RKO (cell line): ENCODE measurements around the gene PPP1R13B.
"Not testable (repeated sequence)": the region's sequence is repeated elsewhere in the genome, so short reads cannot be mapped to it uniquely, and the experiment has no call there.

Experiments
- DNase-seq: peaks from one replicate; pipeline ENCODE4 v3.0.0-alpha.2; 2016; ENCODE audit warnings: low spot score

The PPP1R13B gene

DNA sequence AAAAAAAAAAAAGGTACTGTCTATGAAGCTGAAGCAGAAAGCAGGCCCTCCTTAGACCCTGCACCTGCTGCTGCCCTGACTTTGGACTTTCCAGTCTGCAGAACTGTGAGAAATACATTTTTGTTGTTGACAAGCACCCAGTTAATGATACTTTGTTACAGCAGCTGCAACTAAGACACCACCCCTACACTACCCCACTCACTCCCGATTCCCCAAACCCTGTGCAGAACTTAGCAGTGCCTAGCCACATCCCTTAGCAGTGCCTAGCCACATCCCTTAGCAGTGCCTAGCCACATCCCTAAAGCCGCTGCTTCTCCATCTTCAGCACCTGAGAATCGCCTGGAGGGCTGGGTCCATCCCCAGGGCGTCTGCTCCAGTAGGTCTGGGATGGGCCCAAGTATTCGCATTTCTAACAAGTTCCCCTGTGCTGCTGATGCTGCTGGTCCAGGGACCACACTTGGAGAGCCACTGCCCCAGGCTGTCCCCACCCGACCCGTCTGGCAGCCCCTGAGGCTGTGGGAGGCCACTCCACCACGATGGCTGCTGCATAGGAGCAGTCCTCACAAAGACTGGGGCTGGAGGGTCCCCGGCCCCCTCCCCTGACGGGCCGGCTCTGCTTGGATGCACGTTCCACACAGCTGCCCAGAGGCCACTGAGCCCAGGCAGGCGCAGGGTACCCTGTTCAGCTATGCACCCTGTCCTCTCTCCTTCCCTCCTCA, 10.8 kb upstream of the PPP1R13B start:
- no peak for DNase-seq

DNA sequence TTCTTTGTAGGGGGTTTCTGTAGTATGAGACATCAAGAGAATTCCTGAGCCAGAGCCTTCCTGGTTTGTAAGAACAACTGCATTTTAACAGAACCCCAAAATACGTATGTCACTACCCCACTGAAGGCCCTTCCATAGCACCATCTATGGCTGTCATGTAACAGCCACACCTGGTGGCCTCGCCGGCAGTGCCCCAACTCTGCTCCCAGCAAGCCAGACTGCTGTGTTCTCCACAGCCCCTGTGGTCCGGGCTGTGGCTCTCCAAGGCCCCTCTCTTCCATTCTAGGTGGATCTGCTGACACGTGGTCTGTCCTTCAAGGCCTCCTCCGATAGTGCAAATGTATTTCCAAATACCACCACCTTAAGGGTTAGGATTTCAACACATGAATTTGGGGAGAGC, 9.9 kb upstream of the PPP1R13B start:
- no peak for DNase-seq

DNA sequence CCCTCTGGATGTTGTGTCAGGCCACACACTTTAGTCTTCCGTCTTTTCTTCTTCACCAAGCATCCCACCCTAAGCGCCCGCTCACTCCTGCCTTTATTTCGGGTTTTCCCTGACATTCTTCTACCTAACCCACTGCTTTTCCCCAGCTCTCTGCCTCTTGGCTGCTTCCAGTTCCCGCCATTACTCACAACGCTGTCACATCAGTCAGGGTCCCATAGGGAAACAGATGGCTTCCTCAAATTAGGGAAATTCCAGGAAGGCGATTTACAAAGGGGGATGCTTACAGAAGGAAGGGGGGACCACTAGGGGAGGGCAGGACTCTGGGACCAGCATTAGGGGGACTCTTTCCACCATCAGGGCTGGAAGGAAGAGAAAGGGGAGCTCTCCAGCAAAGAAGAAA, 9.2 kb upstream of the PPP1R13B start:
- no peak for DNase-seq

DNA sequence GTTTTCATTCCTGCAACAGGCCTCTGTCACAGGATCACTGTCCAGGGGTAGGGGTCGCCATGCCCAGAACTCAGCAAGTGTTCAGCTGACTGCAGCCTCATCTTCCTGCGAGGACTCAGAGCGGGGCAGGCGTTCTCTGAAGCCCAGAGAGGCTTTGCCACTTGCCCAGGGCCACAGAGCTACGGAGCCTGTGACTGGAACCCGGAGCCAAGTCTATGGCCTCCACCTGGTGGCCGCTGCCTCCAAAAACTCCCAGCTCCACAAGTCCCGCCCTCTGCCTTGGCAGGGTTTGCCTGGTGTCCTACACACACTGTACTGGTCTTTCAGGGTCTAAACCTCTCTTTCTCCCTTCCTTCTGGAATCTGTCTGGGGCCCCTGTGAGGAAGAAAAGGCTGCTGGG, 8.7 kb upstream of the PPP1R13B start:
- no peak for DNase-seq

DNA sequence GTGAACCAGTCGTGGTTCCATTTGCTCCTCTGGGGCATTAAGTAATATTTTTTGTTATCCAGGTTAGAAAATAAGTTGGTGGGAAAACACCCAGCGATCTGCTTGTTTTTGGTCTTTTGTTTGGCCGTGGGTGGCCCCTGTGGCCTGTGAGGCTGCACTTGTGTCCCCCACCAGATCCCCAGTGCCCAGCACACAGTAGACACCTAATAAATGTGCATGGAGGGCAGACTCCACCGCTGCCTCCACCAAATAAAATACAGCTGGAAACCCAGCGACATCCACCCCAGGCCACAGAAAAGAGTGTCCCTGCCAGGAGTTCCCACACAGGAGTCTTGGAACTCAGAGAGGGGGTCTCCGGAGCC, 8.3 kb upstream of the PPP1R13B start:
- no peak for DNase-seq

DNA sequence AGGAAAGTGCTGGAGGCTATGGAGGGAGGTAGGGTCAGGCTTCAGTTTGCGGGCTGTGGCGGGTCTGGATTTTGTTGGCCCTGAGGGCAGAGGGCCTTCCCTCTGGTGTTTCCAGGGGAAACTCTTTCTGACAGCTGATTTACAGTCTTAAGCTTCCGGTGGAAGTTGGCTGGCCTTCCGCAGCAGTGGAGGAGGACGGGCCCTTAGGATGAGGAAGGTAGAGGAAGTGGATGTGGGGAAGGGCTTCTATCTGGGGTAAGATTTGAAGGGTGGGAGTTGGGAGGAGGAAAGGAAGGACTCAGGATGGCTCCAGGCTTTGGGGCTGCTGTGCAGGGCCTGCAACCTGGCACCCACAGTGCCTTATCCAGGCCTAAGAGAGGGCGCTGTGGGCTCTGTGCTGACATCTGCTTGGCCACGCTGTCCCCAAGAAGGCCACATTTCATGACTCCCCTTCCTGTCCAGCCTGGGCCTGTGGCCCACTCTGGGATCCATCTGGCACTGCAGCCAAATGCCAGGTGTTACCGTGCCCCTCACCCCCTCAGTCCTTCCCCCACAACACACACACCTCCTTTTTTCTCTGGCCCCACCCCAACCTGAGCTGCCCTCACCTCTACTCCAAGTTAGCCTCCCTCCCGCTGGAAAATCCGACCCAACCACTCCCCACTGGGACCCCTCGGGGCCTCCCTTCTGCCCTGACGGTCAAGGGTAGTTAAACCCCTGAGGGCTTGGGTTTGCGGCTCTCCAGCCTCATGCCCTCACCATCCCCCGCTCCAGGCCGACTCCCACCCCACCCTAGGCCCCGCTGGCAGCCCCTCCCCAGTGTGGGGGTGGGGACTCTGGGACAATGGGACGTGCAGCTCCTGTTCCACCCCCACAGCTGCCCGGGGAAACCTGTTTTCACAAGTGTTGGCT, 7.7 kb upstream of the PPP1R13B start:
- no peak for DNase-seq

DNA sequence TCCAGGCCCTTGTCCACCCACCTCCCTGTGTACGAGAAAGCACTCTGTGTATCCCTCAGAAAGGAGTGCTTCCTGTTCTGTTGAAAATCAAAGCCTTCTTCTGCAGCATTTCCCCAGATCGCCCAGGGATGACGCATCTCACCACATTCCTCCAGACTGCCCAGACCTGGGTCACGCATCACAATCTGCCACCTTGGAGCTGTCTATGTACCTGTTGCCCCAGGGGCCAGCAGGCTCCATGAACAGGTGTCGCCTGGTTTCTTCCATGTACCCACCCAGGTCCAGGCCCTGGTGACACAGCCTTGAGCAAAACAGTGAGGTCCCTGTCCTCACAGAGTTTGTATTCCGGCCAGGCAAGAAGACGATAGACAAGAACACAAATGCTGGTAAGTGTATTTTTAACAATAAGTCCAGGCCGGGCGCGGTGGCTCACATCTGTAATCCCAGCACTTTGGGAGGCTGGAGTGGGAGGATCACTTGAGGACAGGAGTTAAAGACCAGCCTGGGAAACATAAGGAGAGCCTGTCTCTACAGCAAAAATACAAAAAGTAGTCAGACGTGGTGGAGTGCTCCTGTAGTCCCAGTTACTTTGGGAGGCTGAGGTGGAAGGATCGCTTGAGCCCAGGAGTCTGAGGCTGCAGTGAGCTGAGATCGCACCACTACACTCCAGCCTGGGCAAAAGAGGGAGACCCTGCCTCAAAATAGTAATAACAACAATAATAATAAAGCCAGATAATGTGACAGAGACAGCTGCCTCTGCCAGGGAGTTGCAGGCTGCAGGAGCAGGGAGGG, 6.8 kb upstream of the PPP1R13B start:
- DNase-seq, result no peak

DNA sequence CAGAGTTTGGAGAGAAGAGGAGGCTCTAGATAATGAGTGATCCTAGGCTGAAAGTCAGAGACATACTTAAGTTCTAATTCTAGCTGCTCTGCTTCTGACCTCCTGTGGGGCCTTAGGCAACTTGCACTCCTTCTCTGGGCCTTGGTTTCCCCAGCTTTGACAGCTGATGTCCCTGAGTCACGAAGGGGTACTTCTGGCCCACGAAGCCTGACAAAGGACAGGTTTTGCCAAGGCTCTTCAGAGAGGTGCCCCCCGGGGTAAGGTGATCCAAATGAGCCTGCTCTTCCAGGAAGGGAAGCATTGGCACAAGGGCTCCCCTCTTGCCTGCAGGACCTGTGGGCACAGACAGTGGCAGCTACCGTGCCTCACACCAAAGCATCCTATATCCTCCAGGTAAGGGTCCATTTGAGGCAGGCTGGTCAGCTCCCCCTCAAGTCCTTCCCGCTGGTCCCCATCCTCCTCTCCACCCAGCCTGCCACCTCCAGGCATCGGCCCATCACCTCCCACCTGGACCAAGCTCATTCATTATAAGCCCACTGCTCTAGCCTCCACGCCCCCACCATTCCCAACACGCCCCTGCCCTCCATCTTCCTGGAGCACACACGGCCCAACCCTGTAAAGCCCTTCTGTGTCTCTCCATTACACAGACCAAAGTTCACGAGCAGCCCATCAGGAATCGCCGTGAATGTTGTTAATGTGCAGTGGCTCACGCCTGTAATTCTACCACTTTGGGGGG, 1.9 kb upstream of the PPP1R13B start:
- DNase-seq, result no peak

DNA sequence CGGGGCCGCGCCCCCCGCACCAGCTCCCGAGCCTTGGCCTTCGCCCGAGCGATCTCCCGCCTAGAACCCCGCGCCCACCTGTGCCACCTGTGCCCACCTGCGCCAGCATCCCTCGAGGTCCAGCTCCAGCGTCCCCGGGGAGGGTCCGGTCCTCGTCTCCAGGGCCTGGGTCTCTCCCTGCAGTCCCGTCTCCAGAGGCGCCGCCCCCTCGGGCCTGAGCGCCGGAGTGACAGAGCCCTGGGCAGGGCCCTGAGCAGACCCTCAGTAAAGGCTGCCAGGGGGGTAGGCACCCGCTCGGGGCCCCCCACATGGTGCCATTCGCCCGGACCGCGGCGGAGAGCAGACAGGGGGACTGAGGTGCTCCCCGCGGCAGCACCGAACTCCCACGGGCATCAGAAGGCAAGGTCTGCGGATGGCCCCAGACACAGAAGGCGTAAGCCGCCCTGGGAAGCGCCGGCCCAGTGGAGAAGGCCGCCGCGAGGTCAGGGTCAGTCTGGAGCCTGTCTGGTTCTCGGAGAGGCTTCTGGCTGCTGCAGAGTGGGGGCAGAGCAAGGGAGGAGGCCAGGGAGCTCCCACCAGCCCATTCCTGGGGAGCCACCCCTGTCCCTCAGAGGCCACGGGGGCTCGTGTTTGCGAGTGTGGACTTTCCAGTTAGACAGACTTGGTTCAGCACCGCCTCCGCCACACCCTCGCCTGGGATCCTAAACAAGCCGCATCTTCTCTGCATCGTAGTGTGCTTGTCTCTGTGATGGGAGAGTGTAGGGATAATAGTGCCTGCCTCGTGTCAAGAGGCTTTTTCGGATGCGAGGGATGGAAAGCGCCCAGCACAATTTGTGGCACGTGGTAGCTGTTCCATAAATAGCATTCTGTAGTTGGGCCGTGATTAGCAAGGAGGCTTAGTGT, 1.1 kb upstream of the PPP1R13B start:
- no peak for DNase-seq

DNA sequence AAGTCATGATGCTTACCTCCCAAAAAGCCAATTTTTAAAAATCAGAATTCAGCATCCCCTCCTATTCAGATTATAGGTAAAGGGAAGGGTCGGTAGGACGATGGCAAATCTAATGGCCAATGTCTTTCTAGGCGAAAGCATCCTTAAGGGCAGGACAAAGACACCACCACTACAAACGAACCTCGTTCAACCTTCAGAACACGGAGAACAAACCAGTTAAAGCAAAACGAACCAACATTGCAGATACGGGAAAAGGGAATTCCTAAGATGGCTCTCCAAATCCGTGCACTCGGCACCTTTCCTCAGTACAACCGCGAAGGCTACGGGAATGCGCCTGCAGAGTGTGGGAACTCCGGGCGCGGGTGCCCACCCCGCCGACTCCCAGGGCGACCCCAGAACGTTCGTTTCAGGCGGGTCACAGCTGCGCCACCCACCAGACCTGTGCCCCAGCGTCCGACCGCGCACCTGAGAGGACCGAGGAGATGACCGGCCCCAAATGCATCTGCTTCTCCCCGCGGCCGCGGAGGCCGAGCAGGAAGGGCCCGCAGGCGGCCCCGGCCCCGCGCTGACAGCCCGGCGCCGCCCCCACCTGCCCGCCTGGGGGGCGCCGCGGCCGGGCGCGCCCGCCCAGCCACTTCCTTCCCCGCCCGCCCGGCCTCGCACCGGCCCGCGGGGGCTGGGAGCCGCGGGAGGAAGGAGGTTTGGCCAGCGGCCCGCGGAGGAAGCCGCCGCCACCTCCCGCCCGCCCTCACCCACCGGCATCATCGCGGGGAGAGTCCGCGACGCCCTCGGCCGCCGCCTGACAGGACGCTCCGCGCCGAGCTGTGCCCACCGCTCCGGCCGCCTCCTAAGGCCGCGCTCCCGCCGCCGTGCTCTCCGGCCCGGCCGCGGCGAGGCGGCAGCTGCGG, 578 bp downstream of the PPP1R13B start:
- peak; percentile 41 for DNase-seq

DNA sequence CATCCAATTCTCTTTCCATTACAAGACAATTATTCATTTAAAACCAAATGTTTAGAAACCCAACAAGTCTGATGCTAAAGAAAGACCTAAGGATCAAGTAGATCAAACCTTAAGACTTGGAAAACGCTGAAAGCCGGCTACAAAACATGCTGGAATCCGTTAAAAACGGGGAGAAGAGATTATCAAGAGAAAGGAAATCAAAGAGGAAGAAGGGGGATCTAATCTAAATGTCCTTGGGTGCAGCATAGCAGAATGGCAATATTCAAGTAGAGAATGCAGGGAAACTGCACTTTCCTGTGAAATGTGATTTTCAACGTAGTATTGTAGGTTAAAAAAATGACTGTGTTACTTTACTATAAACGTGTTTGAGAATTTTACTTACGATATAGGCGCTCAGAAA, 1.3 kb downstream of the PPP1R13B start:
- DNase-seq, result no peak

DNA sequence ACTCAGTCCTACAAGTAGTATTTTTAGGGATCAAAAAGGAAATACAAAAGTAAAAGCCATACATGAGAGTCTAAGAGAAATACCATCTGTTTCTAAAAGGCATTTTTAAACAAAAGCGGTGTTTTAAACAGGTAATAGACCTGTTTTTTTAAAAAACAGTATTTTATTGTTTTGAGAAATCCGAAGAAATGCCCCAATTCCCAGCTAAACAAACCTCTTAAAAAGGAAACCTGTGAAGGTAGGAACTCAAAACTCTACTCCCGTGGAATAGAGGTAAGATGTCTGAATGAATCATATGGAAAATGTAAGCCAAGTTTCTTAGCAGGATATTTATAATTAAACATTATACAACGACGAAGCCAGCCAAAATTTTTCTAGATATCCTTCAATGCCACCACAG, 2.0 kb downstream of the PPP1R13B start:
- no peak for DNase-seq

DNA sequence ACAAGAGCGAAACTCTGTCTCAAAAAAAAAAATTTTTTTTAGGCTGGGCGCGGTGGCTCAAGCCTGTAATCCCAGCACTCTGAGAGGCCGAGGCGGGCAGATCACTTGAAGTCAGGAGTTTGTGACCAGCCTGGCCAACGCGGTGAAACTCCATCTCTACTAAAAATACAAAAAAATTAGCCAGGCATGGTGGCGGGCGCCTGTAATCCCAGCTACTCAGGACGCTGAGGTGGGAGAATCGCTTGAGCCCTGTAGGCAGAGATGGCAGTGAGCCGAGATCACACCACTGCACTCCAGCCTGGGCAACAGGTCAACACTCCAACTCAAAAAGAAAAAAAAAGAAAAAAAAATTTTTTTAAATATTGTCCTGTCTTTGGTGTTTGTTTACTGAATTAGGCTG, 6.1 kb downstream of the PPP1R13B start:
- DNase-seq, result not testable (repeated sequence)

DNA sequence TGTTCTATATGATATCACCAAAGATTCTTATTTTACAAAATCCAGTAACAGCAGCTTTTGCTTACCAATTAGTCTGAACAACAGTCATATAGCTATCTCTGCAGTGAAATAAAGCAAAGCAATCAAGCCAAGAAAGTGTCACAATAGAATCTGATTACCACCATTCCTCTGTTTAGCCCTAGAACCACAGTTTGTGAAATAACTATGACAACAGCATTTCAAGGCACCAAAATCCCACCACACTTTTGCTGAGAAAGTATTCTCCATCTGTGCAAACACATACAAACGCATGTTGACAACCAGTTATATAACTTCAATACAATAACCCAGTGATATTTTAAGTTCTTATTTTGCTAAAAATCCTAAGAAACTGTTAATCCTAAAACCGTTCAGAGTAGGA, 7.4 kb downstream of the PPP1R13B start:
- no peak for DNase-seq

DNA sequence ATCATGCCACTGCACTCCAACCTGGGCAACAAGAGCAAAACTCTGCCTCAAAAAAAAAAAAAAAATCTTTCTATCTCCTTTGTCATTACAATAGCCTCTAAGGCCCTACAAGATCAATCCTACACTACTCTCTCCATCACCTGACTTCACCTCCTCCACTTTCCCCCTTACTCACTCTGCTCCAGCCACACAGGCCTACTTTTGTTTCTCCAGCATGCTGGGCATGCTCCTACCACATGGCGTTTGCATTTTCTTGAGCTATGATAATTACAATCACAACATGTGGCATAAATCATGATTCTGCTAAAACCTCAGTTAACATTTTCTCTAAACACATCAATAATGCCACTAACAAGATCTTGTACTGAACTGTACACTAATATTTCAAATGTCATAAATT, 7.8 kb downstream of the PPP1R13B start:
- DNase-seq, result no peak

DNA sequence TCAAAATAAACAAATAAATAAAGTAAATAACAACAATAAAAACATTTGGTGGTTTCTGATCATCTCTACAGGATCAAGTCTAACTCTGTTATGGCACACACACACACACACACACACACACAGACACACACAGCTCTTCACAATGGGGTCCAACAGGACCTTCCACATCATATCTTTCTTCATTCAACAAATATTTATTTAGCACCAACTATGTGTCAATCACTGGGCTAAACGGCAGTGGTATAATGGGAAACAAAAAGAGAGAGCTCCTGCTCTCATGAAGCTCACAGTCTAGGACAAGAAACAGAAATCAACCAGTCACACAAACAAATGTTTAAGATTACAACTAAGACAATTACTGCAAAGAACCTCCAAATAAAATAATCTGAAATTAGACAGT, 9.3 kb downstream of the PPP1R13B start:
- DNase-seq, result no peak

DNA sequence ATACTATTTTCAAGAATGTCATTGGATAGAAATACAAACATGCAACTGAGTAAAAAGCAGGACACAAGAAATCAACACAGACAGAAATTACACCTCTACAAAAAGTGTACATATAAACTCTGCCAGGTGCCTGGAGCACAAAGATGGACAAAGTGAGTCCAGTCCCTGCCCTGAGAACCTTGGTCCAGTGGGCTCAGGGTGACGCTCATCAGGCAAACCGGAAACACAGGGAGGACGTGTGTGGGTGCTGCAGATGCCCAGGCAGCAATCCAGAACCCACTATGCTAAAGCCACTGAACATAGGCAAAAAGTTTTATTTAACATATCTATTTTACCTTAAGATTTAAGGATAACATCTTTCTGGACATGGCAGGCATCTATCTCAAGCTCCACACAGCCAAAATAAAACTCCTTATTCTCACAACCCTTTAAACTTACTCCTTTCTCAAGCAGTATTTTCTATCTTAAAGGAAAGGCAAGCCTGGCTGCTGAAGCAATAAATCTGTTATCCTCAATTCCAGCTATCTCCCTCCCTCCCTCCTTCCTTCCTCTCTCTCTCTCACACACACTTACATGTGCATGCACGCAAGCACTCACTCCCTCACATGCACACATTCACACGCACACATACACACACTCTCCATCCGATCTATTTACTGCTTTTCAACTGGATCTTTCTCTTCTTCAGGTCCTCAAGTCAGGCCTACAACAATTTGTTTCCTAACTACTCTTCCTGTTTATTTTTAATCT, 10.2 kb downstream of the PPP1R13B start:
- DNase-seq, result no peak

DNA sequence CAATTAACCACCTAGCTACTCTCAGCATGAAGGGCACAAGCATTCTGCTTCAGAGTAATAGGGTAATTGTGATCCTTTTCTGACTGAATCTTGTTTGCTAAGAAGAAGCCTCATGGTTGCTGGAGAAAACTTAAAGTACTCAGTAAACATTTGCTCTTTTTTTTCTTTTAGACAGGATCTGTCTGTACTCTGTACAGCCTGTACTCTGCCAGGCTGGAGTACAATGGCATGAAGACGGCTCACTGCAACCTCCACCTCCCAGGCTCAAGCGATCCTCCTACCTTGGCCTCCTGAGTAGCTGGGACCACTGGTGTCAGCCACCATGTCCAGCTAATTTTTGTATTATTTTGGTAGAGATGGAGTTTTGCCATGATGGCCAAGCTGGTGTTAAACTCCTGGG, 12.4 kb downstream of the PPP1R13B start:
- no peak for DNase-seq

DNA sequence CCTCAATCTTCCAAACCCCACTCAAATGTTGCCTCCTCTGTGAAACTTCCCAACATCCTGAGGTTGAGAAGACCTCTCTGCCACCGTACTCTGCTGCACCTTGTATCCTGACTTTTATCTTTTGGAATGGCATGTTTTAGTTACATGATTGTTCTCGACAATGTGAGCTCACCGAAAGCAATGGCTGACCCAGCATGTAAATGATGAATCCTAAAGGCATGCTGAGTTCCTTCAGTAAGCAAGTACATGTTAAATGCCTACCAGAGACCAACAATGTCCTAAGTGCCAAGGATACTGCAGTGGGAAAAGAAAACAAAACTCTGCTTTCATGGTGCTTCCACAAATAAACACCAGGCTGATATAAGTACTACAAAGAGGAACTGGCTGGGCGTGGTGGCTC, 13.7 kb downstream of the PPP1R13B start:
- no peak for DNase-seq
